ENCODE data around the gene CAMK2N1.

CAMK2N1 gene

GRCh38 chr1:20479840-20480239, 6.2 kb downstream of the CAMK2N1 start:
- DNase-seq (ENCODE audit: extremely low read depth in 1 of 2, low read depth in 1 of 2) = no peak

GRCh38 chr1:20478057-20478635, 7.9 kb downstream of the CAMK2N1 start:
- no peak for DNase-seq (ENCODE audit: extremely low read depth in 1 of 2, low read depth in 1 of 2)

- DNase-seq (ENCODE audit: extremely low read depth in 1 of 2, low read depth in 1 of 2) = no peak
Measured at GRCh38 chr1:20477348-20478056, 8.5 kb downstream of the CAMK2N1 start.

GRCh38 chr1:20476265-20477038, 9.6 kb downstream of the CAMK2N1 start:
- no peak for DNase-seq (ENCODE audit: extremely low read depth in 1 of 2, low read depth in 1 of 2)

GRCh38 chr1:20474996-20475395, 11.0 kb downstream of the CAMK2N1 start:
- no peak for DNase-seq (ENCODE audit: extremely low read depth in 1 of 2, low read depth in 1 of 2)

- DNase-seq (ENCODE audit: extremely low read depth in 1 of 2, low read depth in 1 of 2) = no peak
Measured at GRCh38 chr1:20474333-20474975, 11.6 kb downstream of the CAMK2N1 start.

- DNase-seq (ENCODE audit: extremely low read depth in 1 of 2, low read depth in 1 of 2) = no peak
Measured at GRCh38 chr1:20473894-20474293, 12.1 kb downstream of the CAMK2N1 start.

- DNase-seq (ENCODE audit: extremely low read depth in 1 of 2, low read depth in 1 of 2) = no peak
Measured at GRCh38 chr1:20472860-20473711, 12.9 kb downstream of the CAMK2N1 start.

- DNase-seq (ENCODE audit: extremely low read depth in 1 of 2, low read depth in 1 of 2) = no peak
Measured at GRCh38 chr1:20472121-20472520, 13.9 kb downstream of the CAMK2N1 start.

- no peak for DNase-seq (ENCODE audit: extremely low read depth in 1 of 2, low read depth in 1 of 2)
Measured at GRCh38 chr1:20470194-20470593, 15.8 kb downstream of the CAMK2N1 start.

GRCh38 chr1:20469406-20470076, 16.5 kb downstream of the CAMK2N1 start:
- DNase-seq (ENCODE audit: extremely low read depth in 1 of 2, low read depth in 1 of 2) = no peak

- no peak for DNase-seq (ENCODE audit: extremely low read depth in 1 of 2, low read depth in 1 of 2)
Measured at GRCh38 chr1:20466273-20466672, 19.7 kb downstream of the CAMK2N1 start.

GRCh38 chr1:20465187-20465586, 20.8 kb downstream of the CAMK2N1 start:
- DNase-seq (ENCODE audit: extremely low read depth in 1 of 2, low read depth in 1 of 2) = no peak

- no peak for DNase-seq (ENCODE audit: extremely low read depth in 1 of 2, low read depth in 1 of 2)
Measured at GRCh38 chr1:20463502-20463901, 22.5 kb downstream of the CAMK2N1 start.

GRCh38 chr1:20462397-20462796, 23.6 kb downstream of the CAMK2N1 start:
- DNase-seq (ENCODE audit: extremely low read depth in 1 of 2, low read depth in 1 of 2) = no peak

- no peak for DNase-seq (ENCODE audit: extremely low read depth in 1 of 2, low read depth in 1 of 2)
Measured at GRCh38 chr1:20458717-20459116, 27.3 kb downstream of the CAMK2N1 start.

- no peak for DNase-seq (ENCODE audit: extremely low read depth in 1 of 2, low read depth in 1 of 2)
Measured at GRCh38 chr1:20454004-20454403, 32.0 kb downstream of the CAMK2N1 start.

- DNase-seq (ENCODE audit: extremely low read depth in 1 of 2, low read depth in 1 of 2) = no peak
Measured at GRCh38 chr1:20449735-20450311, 36.2 kb downstream of the CAMK2N1 start.

- no peak for DNase-seq (ENCODE audit: extremely low read depth in 1 of 2, low read depth in 1 of 2)
Measured at GRCh38 chr1:20448671-20449071, 37.3 kb downstream of the CAMK2N1 start.

GRCh38 chr1:20447794-20448193, 38.2 kb downstream of the CAMK2N1 start:
- DNase-seq (ENCODE audit: extremely low read depth in 1 of 2, low read depth in 1 of 2) = no peak
